PC-3 (cell line): ENCODE results near the gene GMDS.

Experiments
- EZH2 ChIP-seq: fragments of 300-600 bp; sonication (generic); IDR thresholded peaks from one replicate; pipeline ENCODE4 v1.6.1; 2017; ENCODE audit warnings: antibody characterized with exemption, mild to moderate bottlenecking, low read length; ENCODE audit not compliant: unreplicated experiment
- EZH2phosphoT487 ChIP-seq: fragments of 300-600 bp; sonication (generic); IDR thresholded peaks from 2 replicates; pipeline ENCODE4 v1.6.1; 2018; ENCODE audit warnings: mild to moderate bottlenecking, antibody characterized with exemption, low read length, borderline replicate concordance
- TF ChIP-seq, protein P1 (sequence below): fragments of 300-600 bp; sonication (generic); conservative IDR thresholded peaks from 2 replicates; pipeline ENCODE4 v1.5.1; 2017; ENCODE audit warnings: antibody characterized with exemption, low read depth, mild to moderate bottlenecking, low read length

DNA sequence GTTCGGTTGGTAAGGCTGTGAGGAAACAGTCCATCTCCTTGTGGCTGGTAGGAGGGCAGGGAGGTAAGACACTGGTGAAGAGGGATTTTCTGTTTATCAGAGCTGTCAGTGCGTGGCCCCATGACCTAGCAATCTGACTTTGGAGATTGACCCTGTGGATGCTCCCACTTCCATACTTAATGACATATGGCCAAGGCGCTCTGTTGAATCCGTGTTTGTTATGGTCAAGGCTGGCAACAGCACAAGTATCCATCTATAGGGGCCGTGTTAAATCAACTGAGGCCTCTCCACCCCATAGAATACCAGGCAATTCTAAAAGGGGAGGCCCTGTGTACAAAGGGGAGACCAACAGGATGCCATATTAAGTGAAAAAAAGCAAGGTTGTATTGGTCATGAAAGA is 661.3 kb downstream of the GMDS start:
- TF ChIP-seq EZH2 (no peak), EZH2phosphoT487 (no peak)
- TF ChIP-seq, protein P1, sequence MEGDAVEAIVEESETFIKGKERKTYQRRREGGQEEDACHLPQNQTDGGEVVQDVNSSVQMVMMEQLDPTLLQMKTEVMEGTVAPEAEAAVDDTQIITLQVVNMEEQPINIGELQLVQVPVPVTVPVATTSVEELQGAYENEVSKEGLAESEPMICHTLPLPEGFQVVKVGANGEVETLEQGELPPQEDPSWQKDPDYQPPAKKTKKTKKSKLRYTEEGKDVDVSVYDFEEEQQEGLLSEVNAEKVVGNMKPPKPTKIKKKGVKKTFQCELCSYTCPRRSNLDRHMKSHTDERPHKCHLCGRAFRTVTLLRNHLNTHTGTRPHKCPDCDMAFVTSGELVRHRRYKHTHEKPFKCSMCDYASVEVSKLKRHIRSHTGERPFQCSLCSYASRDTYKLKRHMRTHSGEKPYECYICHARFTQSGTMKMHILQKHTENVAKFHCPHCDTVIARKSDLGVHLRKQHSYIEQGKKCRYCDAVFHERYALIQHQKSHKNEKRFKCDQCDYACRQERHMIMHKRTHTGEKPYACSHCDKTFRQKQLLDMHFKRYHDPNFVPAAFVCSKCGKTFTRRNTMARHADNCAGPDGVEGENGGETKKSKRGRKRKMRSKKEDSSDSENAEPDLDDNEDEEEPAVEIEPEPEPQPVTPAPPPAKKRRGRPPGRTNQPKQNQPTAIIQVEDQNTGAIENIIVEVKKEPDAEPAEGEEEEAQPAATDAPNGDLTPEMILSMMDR, result no peak
